H1 (cell line): ENCODE data around the gene MYO1D. TPM values are rescaled to one million over a fixed set of nuclear protein-coding genes. Genes with fewer than 3 reads are reported as not detected.

Source experiments
- CTCF ChIA-PET: fragments of 300-600 bp; sonication (Branson Sonifier 250); formaldehyde crosslinking; loops from one replicate; lab custom pipeline; 2021; ENCODE audit not compliant: partially characterized antibody; lab: Charles Lee
- POLR2A ChIA-PET: fragments of 300-600 bp; sonication (Branson Sonifier 250); formaldehyde crosslinking; loops from one replicate; lab custom pipeline; 2021; ENCODE audit warnings: inconsistent platforms; ENCODE audit not compliant: partially characterized antibody; lab: Charles Lee
- DNase-seq, 2 experiments: peaks; one replicate each; pipeline versions ENCODE4 v3.0.0 to v3.0.0-alpha.2; 2010 to 2022; ENCODE audit warnings: low spot score in 2 of 2, low read depth in 1 of 2, mixed read lengths in 1 of 2
- FAIRE-seq: peaks from 2 replicates; lab custom pipeline; 2011; peaks lifted over from hg19 to GRCh38; lab: Jason Lieb, UNC
- H2AFZ ChIP-seq: 2 replicates; pipeline ENCODE4 v1.8.1; 2012; ENCODE audit warnings: low read length, inconsistent platforms
- H2AK5ac ChIP-seq: 2 replicates; pipeline ENCODE4 v1.6.1; 2013; ENCODE audit warnings: low read depth, low read length
- H2BK120ac ChIP-seq: replicated peaks from 2 replicates; pipeline ENCODE3; 2013; ENCODE audit warnings: low read depth, low read length, inconsistent platforms
- H2BK12ac ChIP-seq: 2 replicates; pipeline ENCODE4 v1.6.1; 2013; ENCODE audit warnings: low read depth, low read length
- H2BK15ac ChIP-seq: 2 replicates; pipeline ENCODE4 v1.6.1; 2013; ENCODE audit warnings: low read length
- H2BK20ac ChIP-seq: 2 replicates; pipeline ENCODE4 v1.6.1; 2013; ENCODE audit warnings: low read length
- H2BK5ac ChIP-seq: 2 replicates; pipeline ENCODE4 v1.6.1; 2013; ENCODE audit warnings: low read depth, low read length
- H3K14ac ChIP-seq: 2 replicates; pipeline ENCODE4 v1.6.1; 2013; ENCODE audit warnings: inconsistent platforms; ENCODE audit not compliant: insufficient read length
- H3K18ac ChIP-seq: 2 replicates; pipeline ENCODE4 v1.6.1; 2013; ENCODE audit warnings: low read length; ENCODE audit errors: extremely low read depth
- H3K23ac ChIP-seq: 2 replicates; pipeline ENCODE4 v1.6.1; 2013; ENCODE audit warnings: inconsistent platforms; ENCODE audit not compliant: insufficient read length
- H3K23me2 ChIP-seq: 2 replicates; pipeline ENCODE4 v1.6.1; 2013; ENCODE audit warnings: low read depth, low read length
- H3K27ac ChIP-seq: 2 replicates; pipeline ENCODE4 v1.6.1; 2011; ENCODE audit warnings: low read depth, low read length, inconsistent platforms
- H3K27me3 ChIP-seq, 4 experiments: replicated peaks in 1 of 4; 1 replicate in 1 of 4; 2 replicates in 3 of 4; pipeline versions ENCODE4 v1.6.1 to v1.8.1; 2011 to 2013; ENCODE audit warnings: low read length in 3 of 4, mild to moderate bottlenecking in 3 of 4, inconsistent platforms in 2 of 4, mixed read lengths in 2 of 4, moderate library complexity in 1 of 4; ENCODE audit not compliant: control insufficient read depth in 3 of 4, insufficient read depth in 3 of 4; ENCODE audit errors: extremely low read depth in 1 of 4
- H3K36me3 ChIP-seq, 4 experiments: 2 replicates each; pipeline versions ENCODE4 v1.6.1 to v1.8.1; 2011 to 2013; ENCODE audit warnings: mild to moderate bottlenecking in 4 of 4, low read length in 3 of 4, moderate library complexity in 2 of 4, control low read depth in 1 of 4, inconsistent platforms in 1 of 4; ENCODE audit not compliant: insufficient read depth in 4 of 4, control insufficient read depth in 2 of 4
- H3K4ac ChIP-seq: replicated peaks from 2 replicates; pipeline ENCODE3; 2013; ENCODE audit warnings: low read length, low read depth, mixed read lengths, inconsistent platforms; ENCODE audit not compliant: insufficient read length
- H3K4me1 ChIP-seq, 4 experiments: replicated peaks in 1 of 4; 1 replicate in 1 of 4; 2 replicates in 3 of 4; pipeline versions ENCODE4 v1.6.1 to v1.8.1; 2011 to 2013; ENCODE audit warnings: low read length in 3 of 4, inconsistent platforms in 2 of 4, mixed read lengths in 1 of 4; ENCODE audit not compliant: insufficient read depth in 4 of 4, control insufficient read depth in 3 of 4
- H3K4me2 ChIP-seq, 2 experiments: 2 replicates each; pipeline versions ENCODE4 v1.6.1 to v1.8.1; 2011 to 2013; ENCODE audit warnings: low read depth in 2 of 2, low read length in 2 of 2, control low read depth in 1 of 2, inconsistent platforms in 1 of 2, mild to moderate bottlenecking in 1 of 2; ENCODE audit not compliant: insufficient read depth in 1 of 2
- H3K4me3 ChIP-seq, 4 experiments: fragments of 200-600, 300-600 bp in 1 of 4; sonication (generic), shearing (Covaris generic), sonication (Bioruptor Twin) in 1 of 4; 2 replicates each; pipeline versions ENCODE4 v1.5.1 to v1.8.1; 2011 to 2016; ENCODE audit warnings: low read length in 4 of 4, low read depth in 3 of 4, control low read depth in 2 of 4, inconsistent platforms in 2 of 4, mild to moderate bottlenecking in 2 of 4, mixed read lengths in 1 of 4, moderate library complexity in 1 of 4; ENCODE audit not compliant: insufficient read depth in 2 of 4; ENCODE audit errors: extremely low read depth in 1 of 4
- H3K56ac ChIP-seq: replicated peaks from 2 replicates; pipeline ENCODE3; 2013; ENCODE audit warnings: low read depth, mild to moderate bottlenecking, mixed read lengths, low read length, inconsistent platforms; ENCODE audit not compliant: insufficient read length
- H3K79me1 ChIP-seq: 2 replicates; pipeline ENCODE4 v1.6.1; 2013; ENCODE audit warnings: low read depth, low read length, control low read depth
- H3K79me2 ChIP-seq, 2 experiments: 2 replicates each; pipeline versions ENCODE4 v1.6.1 to v1.8.1; 2012 to 2013; ENCODE audit warnings: low read length in 2 of 2, mild to moderate bottlenecking in 2 of 2, inconsistent platforms in 1 of 2; ENCODE audit not compliant: insufficient read depth in 2 of 2, control insufficient read depth in 1 of 2
- H3K9ac ChIP-seq, 4 experiments: replicated peaks in 1 of 4; 1 replicate in 1 of 4; 2 replicates in 3 of 4; pipeline versions ENCODE4 v1.6.1 to v1.8.1; 2011 to 2013; ENCODE audit warnings: low read depth in 3 of 4, low read length in 3 of 4, control low read depth in 2 of 4, mild to moderate bottlenecking in 2 of 4, moderate library complexity in 2 of 4, inconsistent platforms in 1 of 4; ENCODE audit errors: extremely low read depth in 1 of 4
- H3K9me3 ChIP-seq, 2 experiments: 2 replicates each; pipeline versions ENCODE4 v1.6.1 to v1.8.1; 2012 to 2013; ENCODE audit warnings: mild to moderate bottlenecking in 2 of 2, moderate library complexity in 2 of 2, control low read depth in 1 of 2, inconsistent platforms in 1 of 2, low read depth in 1 of 2, low read length in 1 of 2, mixed read lengths in 1 of 2; ENCODE audit not compliant: insufficient read depth in 2 of 2
- H4K20me1 ChIP-seq, 2 experiments: replicated peaks in 1 of 2; 2 replicates each; pipeline versions ENCODE3 to v1.8.1; 2011 to 2013; ENCODE audit warnings: inconsistent platforms in 2 of 2, low read length in 2 of 2, mild to moderate bottlenecking in 1 of 2; ENCODE audit not compliant: insufficient read depth in 2 of 2, control insufficient read depth in 1 of 2
- H4K5ac ChIP-seq: 2 replicates; pipeline ENCODE4 v1.6.1; 2013; ENCODE audit warnings: low read length, low read depth, mixed read lengths, inconsistent platforms; ENCODE audit not compliant: insufficient read length
- H4K8ac ChIP-seq: 2 replicates; pipeline ENCODE4 v1.8.0; 2013; ENCODE audit warnings: mild to moderate bottlenecking, moderate library complexity, low read length, inconsistent platforms; ENCODE audit not compliant: insufficient read depth; ENCODE audit errors: extremely low read depth
- H4K91ac ChIP-seq: replicated peaks from 2 replicates; pipeline ENCODE3; 2013; ENCODE audit warnings: low read length, mixed read lengths, inconsistent platforms; ENCODE audit not compliant: insufficient read length
- CBX8 ChIP-seq: fragments of 300-800, 300-1000 bp; sonication (generic); IDR thresholded peaks from 2 replicates; pipeline ENCODE4 v1.7.1; 2016; ENCODE audit warnings: low read depth, low read length, borderline replicate concordance
- CHD1 ChIP-seq: IDR thresholded peaks from 2 replicates; pipeline ENCODE4 v1.6.1; 2012; ENCODE audit warnings: low read depth, low read length, improper control_type of control experiment
- EGR1 ChIP-seq: IDR thresholded peaks from 2 replicates; pipeline ENCODE4 v1.6.1; 2011; ENCODE audit warnings: low read depth, low read length, borderline replicate concordance
- EP300 ChIP-seq, 2 experiments: IDR thresholded peaks; 1 replicate in 1 of 2; 2 replicates in 1 of 2; pipeline ENCODE4 v1.6.1; 2011 to 2012; ENCODE audit warnings: low read depth in 2 of 2, low read length in 2 of 2, mild to moderate bottlenecking in 2 of 2, borderline replicate concordance in 1 of 2, inconsistent platforms in 1 of 2, moderate library complexity in 1 of 2
- FOSL1 ChIP-seq: IDR thresholded peaks from 2 replicates; pipeline ENCODE4 v1.6.1; 2011; ENCODE audit warnings: mild to moderate bottlenecking, low read depth, low read length, moderate library complexity; ENCODE audit not compliant: insufficient read depth
- JUND ChIP-seq: IDR thresholded peaks from 2 replicates; pipeline ENCODE4 v1.6.1; 2011; ENCODE audit warnings: mild to moderate bottlenecking, improper control_type of control experiment, low read length
- KDM1A ChIP-seq: fragments of 200-600, 300-600 bp; sonication (generic); IDR thresholded peaks from 2 replicates; pipeline ENCODE4 v1.7.1; 2016; ENCODE audit warnings: mild to moderate bottlenecking, low read length, borderline replicate concordance
- KDM5A ChIP-seq: fragments of 200-600 bp; IDR thresholded peaks from 2 replicates; pipeline ENCODE4 v1.7.1; 2012; ENCODE audit warnings: mild to moderate bottlenecking, low read length, inconsistent platforms, mixed read lengths
- NANOG ChIP-seq: IDR thresholded peaks from 2 replicates; pipeline ENCODE4 v1.6.1; 2011; ENCODE audit warnings: low read length, low read depth, mild to moderate bottlenecking, inconsistent platforms; ENCODE audit not compliant: insufficient read depth, poor library complexity, severe bottlenecking
- POLR2A ChIP-seq, 2 experiments: IDR thresholded peaks; 1 replicate in 1 of 2; 2 replicates in 1 of 2; pipeline ENCODE4 v1.6.1; 2011; ENCODE audit warnings: low read depth in 2 of 2, low read length in 2 of 2, mild to moderate bottlenecking in 2 of 2; ENCODE audit errors: control extremely low read depth in 1 of 2
- TAF7 ChIP-seq: optimal IDR thresholded peaks from 2 replicates; pipeline ENCODE3; 2011; ENCODE audit warnings: low read depth, mild to moderate bottlenecking, inconsistent platforms, low read length, moderate library complexity, borderline replicate concordance
- YY1 ChIP-seq: IDR thresholded peaks from 2 replicates; pipeline ENCODE4 v1.6.1; 2011; ENCODE audit warnings: low read depth, mild to moderate bottlenecking, low read length
- ZNF274 ChIP-seq: IDR thresholded peaks from 2 replicates; pipeline ENCODE4 v1.7.0; 2012; ENCODE audit warnings: low read length, borderline replicate concordance; ENCODE audit errors: extremely low read depth
- WGBS, 2 experiments: shearing (Covaris generic) in 1 of 2; methylation state at CpG; one replicate each; pipeline versions ENCODE4 v1.1.6 to v1.1.7; 2013 to 2015; ENCODE audit warnings: low lambda C conversion rate in 2 of 2, mixed read lengths in 2 of 2, inconsistent platforms in 1 of 2, low coverage in 1 of 2, missing lambda C conversion rate in 1 of 2; ENCODE audit not compliant: insufficient replicate concordance in 2 of 2, insufficient coverage in 1 of 2, insufficient read length in 1 of 2; ENCODE audit errors: extremely low coverage in 1 of 2, missing lambda C conversion rate in 1 of 2; 5-methylcytosine and 5-hydroxymethylcytosine counted together
- polyA plus RNA-seq, 7 experiments: library from polyadenylated mRNA; depleted of rRNA in 3 of 7; stranded (reverse) in 5 of 7; unstranded in 2 of 7; fragments of >200 nt in 5 of 7; fragments of 200-250 nt in 2 of 7; gene quantifications; 1 replicate in 5 of 7; 2 replicates in 1 of 7; 4 replicates in 1 of 7; pipeline versions ENCODE4 v1.2.1 to v1.2.3, GENCODE V29; 2011 to 2013; ENCODE audit warnings: missing spikeins in 2 of 7, mixed read lengths in 2 of 7
- total RNA-seq: library from RNA; stranded (reverse); fragmentation: NEBNext Ultra II Directional; extraction: Animal tissue kit (Norgen Biotek cat#: 25700); gene quantifications from 2 replicates; pipeline ENCODE4 v1.2.1, GENCODE V29; 2021

The MYO1D gene
- total and polyA plus RNA-seq, 2 of the 8 experiments (the other 6 are each of a cell fraction or from before 2014, with no cell fraction given), result 6.5 to 25.4 TPM

DNA sequence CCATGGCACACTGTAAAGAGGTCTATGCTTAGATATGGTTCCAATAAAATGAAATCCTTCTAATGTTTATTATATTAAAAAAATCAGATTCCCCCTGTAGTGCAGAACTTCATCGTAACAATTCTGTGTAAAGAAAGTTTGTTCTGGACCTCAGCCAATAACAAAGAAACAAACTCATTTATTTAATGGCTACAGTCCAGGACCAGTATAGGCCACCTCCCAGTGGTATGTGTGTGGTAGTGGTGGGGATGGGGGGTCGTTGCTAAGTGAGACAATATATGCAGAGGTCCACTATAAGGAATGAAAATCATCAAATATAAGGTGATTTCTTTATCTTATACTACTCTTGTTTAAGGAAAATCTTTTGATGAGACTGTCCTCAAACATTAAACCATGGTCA is 253.7 kb downstream of the MYO1D start:
- FAIRE-seq, result no peak
- Histone ChIP-seq H4K5ac (no peak overlapping the region), H4K8ac (no peak overlapping the region), H2BK20ac (no peak overlapping the region)
- CTCF ChIA-PET, result no interaction called here
- TF ChIP-seq ZNF274 (no peak), CHD1 (no peak), KDM5A (no peak), POLR2A (IDR thresholded peaks at IDR 0.05; ENCODE audit: control extremely low read depth in 1 of 2, low read depth in 2 of 2, low read length in 2 of 2) (no peak), KDM1A (no peak), JUND (no peak), CBX8 (no peak), EGR1 (no peak), FOSL1 (no peak), NANOG (no peak), EP300 (IDR thresholded peaks at IDR 0.05; ENCODE audit: borderline replicate concordance in 1 of 2, low read depth in 2 of 2, low read length in 2 of 2) (no peak), TAF7 (no peak), YY1 (no peak)
- TF ChIP-seq, all 59 proteins: peak for 0
- H3K14ac ChIP-seq, result no peak overlapping the region
- POLR2A ChIA-PET, result no interaction called here
- H3K27me3 ChIP-seq, result peaks cover 0 to 2% (median 0%) of the 10 kb centered on the region in 4 experiments; a peak in 1 of 7 replicates
- no peaks in the 10 kb centered on the region for H3K79me1 ChIP-seq
- H3K79me2 ChIP-seq, result no peaks in the 10 kb centered on the region
- H2BK5ac ChIP-seq, result no peak overlapping the region
- H3K27ac ChIP-seq, result no peak overlapping the region
- no peak overlapping the region for H2AFZ ChIP-seq
- no peak overlapping the region for H3K23ac ChIP-seq
- H3K36me3 ChIP-seq, result no peaks in the 10 kb centered on the region; a peak in 1 of 8 replicates
- no peak overlapping the region for H3K56ac ChIP-seq
- peaks cover 0 to 3% of the 10 kb centered on the region in 2 experiments for H4K20me1 ChIP-seq
- no peak overlapping the region for H3K4me2 ChIP-seq
- H2BK120ac ChIP-seq, result no peak overlapping the region
- no peak overlapping the region for H3K18ac ChIP-seq
- H3K4me1 ChIP-seq, result peaks cover 4 to 12% (median 6%) of the 10 kb centered on the region in 4 experiments; a peak in 6 of 7 replicates
- no peak overlapping the region for H4K91ac ChIP-seq
- H2BK12ac ChIP-seq, result no peak overlapping the region
- H3K4ac ChIP-seq, result no peak overlapping the region
- H3K9me3 ChIP-seq, result no peaks in the 10 kb centered on the region
- H3K9ac ChIP-seq, result no peak overlapping the region
- no peak overlapping the region for H2AK5ac ChIP-seq
- H3K4me3 ChIP-seq, result no peak overlapping the region
- DNase-seq, result no peak
- WGBS, 2 experiments, result 94% methylated on average over 2 of the region's 2 CpGs; no CpG with 5 or more reads in 1 of the 2 experiments
- H2BK15ac ChIP-seq, result no peak overlapping the region
- H3K23me2 ChIP-seq, result no peaks in the 10 kb centered on the region
